HG03103 (cell line): ENCODE measurements around the gene FGF22.

ENCODE experiments used
- ATAC-seq: cut with Tn5 transposase; IDR thresholded peaks from one replicate; pipeline ENCODE4 v1.9.1; 2021; ENCODE audit warnings: low read depth; ENCODE audit not compliant: unreplicated experiment

The FGF22 gene

GRCh38 chr19:676339-677105, 36.8 kb downstream of the FGF22 start, which contains the start of gene FSTL3:
Gene FSTL3, plus strand, starts transcription at chr19:676392. Its CDS starts 32 bp downstream, at chr19:676424.
- no peak for ATAC-seq

GRCh38 chr19:677201-677600, 37.5 kb downstream of the FGF22 start:
- no peak for ATAC-seq

GRCh38 chr19:677601-678436, 38.1 kb downstream of the FGF22 start:
- no peak for ATAC-seq

- no peak for ATAC-seq
Observed at GRCh38 chr19:678791-679388, 39.2 kb downstream of the FGF22 start.

GRCh38 chr19:679418-680286, 40.0 kb downstream of the FGF22 start:
- ATAC-seq, result no peak

GRCh38 chr19:680287-681028, 40.8 kb downstream of the FGF22 start:
- peak; percentile 56 for ATAC-seq

- ATAC-seq, result no peak
Observed at GRCh38 chr19:681029-682019, 41.6 kb downstream of the FGF22 start.

GRCh38 chr19:682678-683320, 43.1 kb downstream of the FGF22 start:
- ATAC-seq, result no peak

GRCh38 chr19:685454-685931, 45.8 kb downstream of the FGF22 start:
- ATAC-seq, result no peak

GRCh38 chr19:686589-687297, 47.1 kb downstream of the FGF22 start:
- no peak for ATAC-seq

GRCh38 chr19:687569-688166, 48.0 kb downstream of the FGF22 start:
- ATAC-seq, result no peak

- no peak for ATAC-seq
Observed at GRCh38 chr19:688214-688613, 48.5 kb downstream of the FGF22 start.

- no peak for ATAC-seq
Observed at GRCh38 chr19:688992-689391, 49.3 kb downstream of the FGF22 start.

- ATAC-seq, result no peak
Observed at GRCh38 chr19:690203-690602, 50.5 kb downstream of the FGF22 start.
